Activated naive CD4-positive, alpha-beta T cell treated with anti-CD3 and anti-CD28 coated beads for 36 hours (primary cell): ENCODE measurements around the gene CYP3A5. TPM values are rescaled to one million over a fixed set of nuclear protein-coding genes. Genes with fewer than 3 reads are reported as not detected.
"Not testable (repeated sequence)": the region's sequence is repeated elsewhere in the genome, so short reads cannot be mapped to it uniquely, and the experiment has no call there.

Source experiments
- CTCF ChIA-PET: fragments of 350-600 bp; sonication (Branson Sonifier 250); formaldehyde crosslinking; loops from one replicate; lab custom pipeline; 2021; ENCODE audit warnings: antibody characterized with exemption; lab: Charles Lee
- DNase-seq: peaks from one replicate; pipeline ENCODE4 v3.0.0-alpha.2; 2020
- H3K27ac Mint-ChIP-seq: one replicate; pipeline ENCODE4 v1.8.0; 2021; ENCODE audit warnings: mild to moderate bottlenecking, mixed read lengths
- H3K27me3 Mint-ChIP-seq: one replicate; pipeline ENCODE4 v1.8.0; 2021; ENCODE audit warnings: low read depth, mixed read lengths
- H3K36me3 Mint-ChIP-seq: one replicate; pipeline ENCODE4 v1.8.0; 2021; ENCODE audit warnings: low read depth, mixed read lengths
- H3K4me1 Mint-ChIP-seq: one replicate; pipeline ENCODE4 v1.8.0; 2021; ENCODE audit warnings: low read depth, mixed read lengths
- H3K4me3 Mint-ChIP-seq: one replicate; pipeline ENCODE4 v1.8.0; 2021; ENCODE audit warnings: mild to moderate bottlenecking, moderate library complexity, mixed read lengths
- H3K9me3 Mint-ChIP-seq: one replicate; pipeline ENCODE4 v1.8.0; 2021; ENCODE audit warnings: mixed read lengths
- intact Hi-C: fragments of 100-400 bp; cut with micrococcal nuclease; formaldehyde crosslinking; loops from one replicate; pipeline ENCODE4 v1.15.1; 2023
- total RNA-seq, 2 experiments: library from RNA; stranded (reverse); gene quantifications; one replicate each; pipeline ENCODE4 v1.2.3, GENCODE V29; 2021

The CYP3A5 gene
- total RNA-seq, 2 experiments from 2014 or later = 0.86 TPM

DNA sequence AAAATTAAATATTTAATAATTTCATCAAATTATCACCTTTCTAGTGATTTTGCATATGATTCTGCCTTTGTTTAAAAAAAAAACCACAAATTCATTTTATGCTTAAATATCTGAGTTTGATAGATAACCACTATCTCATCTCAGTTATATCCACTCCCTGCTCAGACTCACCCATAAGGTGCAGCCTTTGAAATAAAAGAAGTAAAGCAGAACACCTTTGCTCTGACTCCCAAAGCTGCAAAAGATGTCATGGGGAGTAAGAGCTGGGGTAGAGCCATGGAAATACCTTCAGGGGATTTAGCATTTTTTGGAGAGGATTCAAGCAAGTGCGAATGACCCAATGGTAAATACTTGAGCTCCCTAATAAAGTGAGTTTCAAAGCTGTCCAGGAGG lies 15.1 kb upstream of the CYP3A5 start:
- Mint-ChIP-seq H3K9me3 (peaks cover 8% of the 10 kb centered on the region), H3K27me3 (no peaks in the 10 kb centered on the region), H3K27ac (no peak overlapping the region), H3K4me3 (no peak overlapping the region), H3K4me1 (peaks cover 20% of the 10 kb centered on the region), H3K36me3 (no peaks in the 10 kb centered on the region)
- DNase-seq = no peak
- CTCF ChIA-PET = no interaction called here
- intact Hi-C loops = no loop called here

DNA sequence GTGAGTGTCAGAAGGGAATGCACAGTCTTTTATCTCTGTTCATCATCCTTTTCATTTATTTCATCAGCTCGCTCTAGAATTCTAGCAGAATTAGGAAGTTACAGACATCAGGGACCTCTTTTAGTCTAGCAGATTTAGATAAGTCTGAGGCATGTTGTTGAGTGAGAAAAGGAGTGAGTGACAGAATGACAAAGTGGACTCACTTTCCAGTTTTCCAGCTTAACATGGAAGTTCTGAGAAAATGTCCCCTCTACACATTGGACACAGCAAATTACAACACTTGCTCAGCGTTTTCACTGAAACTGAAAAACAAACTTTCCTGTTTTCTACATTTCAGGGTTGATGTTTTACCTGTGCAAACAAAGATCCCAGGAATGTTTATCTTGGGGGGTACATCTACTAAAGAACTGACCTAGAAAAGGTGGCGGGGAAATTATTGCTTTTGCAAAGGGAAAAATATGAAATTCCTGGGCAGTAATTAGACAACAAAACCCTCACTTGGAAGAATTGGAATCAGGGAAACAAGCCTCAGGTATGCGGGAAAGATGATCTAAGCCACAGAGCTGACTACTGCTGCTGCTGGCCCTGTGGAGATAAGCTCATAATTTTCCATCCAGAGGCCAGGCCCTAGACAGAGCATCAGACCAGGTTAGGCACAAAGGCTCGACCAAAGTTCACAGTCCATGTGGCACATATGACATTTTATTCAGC lies 14.6 kb upstream of the CYP3A5 start:
- intact Hi-C loops = no loop called here
- H3K4me3 Mint-ChIP-seq = no peak overlapping the region
- peaks cover 20% of the 10 kb centered on the region for H3K4me1 Mint-ChIP-seq
- CTCF ChIA-PET = no interaction called here
- no peaks in the 10 kb centered on the region for H3K27me3 Mint-ChIP-seq
- DNase-seq = no peak
- H3K9me3 Mint-ChIP-seq = peaks cover 10% of the 10 kb centered on the region
- no peak overlapping the region for H3K27ac Mint-ChIP-seq
- peaks cover 1% of the 10 kb centered on the region for H3K36me3 Mint-ChIP-seq

DNA sequence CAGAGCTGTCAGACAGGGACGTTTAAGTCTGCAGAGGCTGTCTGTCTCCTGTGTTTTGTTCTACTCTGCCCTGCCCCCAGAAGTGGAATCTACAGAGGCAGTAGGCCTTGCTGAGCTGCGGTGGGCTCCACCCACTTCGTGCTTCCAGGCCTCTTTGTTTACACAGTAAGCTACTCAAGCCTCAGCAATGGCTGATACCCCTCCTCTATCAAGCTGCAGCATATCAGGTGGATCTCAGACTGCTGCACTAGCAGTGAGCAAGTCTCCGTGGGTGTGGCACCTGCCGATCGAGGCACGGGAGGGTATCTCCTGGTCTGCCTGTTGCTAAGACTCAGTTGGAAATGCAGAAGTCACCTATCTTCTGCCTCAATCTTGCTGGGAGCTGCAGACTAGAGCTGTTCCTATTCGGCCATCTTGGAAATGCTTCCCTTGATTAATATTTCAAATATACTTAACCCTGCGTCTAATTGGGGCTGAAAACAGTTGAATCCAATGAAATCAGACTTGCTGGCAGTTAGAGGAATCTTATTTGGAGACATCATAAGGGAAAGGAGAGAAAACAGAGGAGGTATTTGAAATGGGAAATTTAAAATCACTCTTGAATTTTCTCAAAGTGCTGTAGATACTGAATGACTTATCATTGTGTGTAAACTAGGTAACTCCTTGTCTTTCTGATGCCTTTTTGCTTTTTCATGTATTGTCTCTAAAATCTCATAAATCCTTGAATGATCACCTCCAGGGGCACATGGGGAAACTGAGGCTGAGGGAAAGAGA lies 13.8 kb upstream of the CYP3A5 start:
- Mint-ChIP-seq H3K27me3 (no peaks in the 10 kb centered on the region), H3K4me3 (no peak overlapping the region), H3K36me3 (peaks cover 1% of the 10 kb centered on the region), H3K4me1 (peaks cover 17% of the 10 kb centered on the region), H3K27ac (no peak overlapping the region), H3K9me3 (peaks cover 11% of the 10 kb centered on the region)
- DNase-seq = peak; percentile 19
- CTCF ChIA-PET = interaction anchor here (1.2 kb wide), 1 partner anchor 104 kb away, joined by 3 read pairs; no protein-coding TSS in a partner anchor
- intact Hi-C loops = no loop called here

GRCh38 chr7:99693100-99693426 lies 13.3 kb upstream of the CYP3A5 start:
- CTCF ChIA-PET = interaction anchor here (1.2 kb wide), 1 partner anchor 105 kb away, joined by 3 read pairs; no protein-coding TSS in a partner anchor

DNA sequence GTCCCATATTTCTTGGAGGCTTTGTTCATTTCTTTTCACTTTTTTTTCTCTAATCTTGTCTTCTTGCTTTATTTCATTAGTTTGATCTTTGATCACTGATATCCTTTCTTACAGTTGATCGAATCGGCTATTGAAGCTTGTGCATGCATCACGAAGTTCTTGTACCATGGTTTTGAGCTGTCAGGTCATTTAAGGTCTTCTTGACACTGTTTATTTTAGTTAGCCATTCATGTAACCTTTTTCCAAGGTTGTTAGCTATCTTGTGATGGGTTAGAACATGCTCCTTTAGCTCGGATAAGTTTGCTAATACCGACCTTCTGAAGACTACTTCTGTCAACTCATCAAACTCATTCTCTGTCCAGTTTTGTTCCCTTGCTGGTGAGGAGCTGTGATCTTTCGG lies 12.8 kb upstream of the CYP3A5 start:
- H3K27ac Mint-ChIP-seq, H3K4me3 Mint-ChIP-seq, H3K36me3 Mint-ChIP-seq, DNase-seq, H3K27me3 Mint-ChIP-seq, intact Hi-C loops: not testable (repeated sequence)
- peaks cover 17% of the 10 kb centered on the region for H3K4me1 Mint-ChIP-seq
- CTCF ChIA-PET = interaction anchor here (1.2 kb wide), 1 partner anchor 105 kb away, joined by 3 read pairs; no protein-coding TSS in a partner anchor
- H3K9me3 Mint-ChIP-seq = peaks cover 11% of the 10 kb centered on the region

More at GRCh38 chr7:99693100-99693426, 13.3 kb upstream of the CYP3A5 start:
- Mint-ChIP-seq H3K9me3 (peaks cover 11% of the 10 kb centered on the region), H3K4me3 (no peak overlapping the region), H3K4me1 (peaks cover 17% of the 10 kb centered on the region), H3K27ac (no peak overlapping the region), H3K27me3 (no peaks in the 10 kb centered on the region), H3K36me3 (peaks cover 1% of the 10 kb centered on the region)
- intact Hi-C loops = no loop called here
- DNase-seq = no peak

GRCh38 chr7:99691658-99692057 lies 11.9 kb upstream of the CYP3A5 start:
- H3K27me3 Mint-ChIP-seq, H3K36me3 Mint-ChIP-seq, CTCF ChIA-PET, H3K4me3 Mint-ChIP-seq, H3K27ac Mint-ChIP-seq, intact Hi-C loops, DNase-seq: not testable (repeated sequence)
- H3K4me1 Mint-ChIP-seq = peaks cover 17% of the 10 kb centered on the region
- H3K9me3 Mint-ChIP-seq = peaks cover 11% of the 10 kb centered on the region

DNA sequence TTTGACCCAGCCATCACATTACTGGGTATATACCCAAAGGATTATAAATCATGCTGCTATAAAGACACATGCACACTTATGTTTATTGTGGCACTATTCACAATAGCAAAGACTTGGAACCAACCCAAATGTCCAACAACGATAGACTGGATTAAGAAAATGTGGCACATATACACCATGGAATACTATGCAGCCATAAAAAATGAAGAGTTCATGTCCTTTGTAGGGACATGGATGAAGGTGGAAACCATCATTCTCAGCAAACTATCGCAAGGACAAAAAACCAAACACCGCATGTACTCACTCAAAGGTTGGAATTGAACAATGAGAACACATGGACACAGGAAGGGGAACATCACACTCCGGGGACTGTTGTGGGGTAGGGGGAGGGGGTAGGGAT lies 11.1 kb upstream of the CYP3A5 start:
- intact Hi-C loops, CTCF ChIA-PET, H3K27me3 Mint-ChIP-seq, H3K4me3 Mint-ChIP-seq, H3K27ac Mint-ChIP-seq, DNase-seq, H3K36me3 Mint-ChIP-seq: not testable (repeated sequence)
- peaks cover 11% of the 10 kb centered on the region for H3K9me3 Mint-ChIP-seq
- peaks cover 17% of the 10 kb centered on the region for H3K4me1 Mint-ChIP-seq

DNA sequence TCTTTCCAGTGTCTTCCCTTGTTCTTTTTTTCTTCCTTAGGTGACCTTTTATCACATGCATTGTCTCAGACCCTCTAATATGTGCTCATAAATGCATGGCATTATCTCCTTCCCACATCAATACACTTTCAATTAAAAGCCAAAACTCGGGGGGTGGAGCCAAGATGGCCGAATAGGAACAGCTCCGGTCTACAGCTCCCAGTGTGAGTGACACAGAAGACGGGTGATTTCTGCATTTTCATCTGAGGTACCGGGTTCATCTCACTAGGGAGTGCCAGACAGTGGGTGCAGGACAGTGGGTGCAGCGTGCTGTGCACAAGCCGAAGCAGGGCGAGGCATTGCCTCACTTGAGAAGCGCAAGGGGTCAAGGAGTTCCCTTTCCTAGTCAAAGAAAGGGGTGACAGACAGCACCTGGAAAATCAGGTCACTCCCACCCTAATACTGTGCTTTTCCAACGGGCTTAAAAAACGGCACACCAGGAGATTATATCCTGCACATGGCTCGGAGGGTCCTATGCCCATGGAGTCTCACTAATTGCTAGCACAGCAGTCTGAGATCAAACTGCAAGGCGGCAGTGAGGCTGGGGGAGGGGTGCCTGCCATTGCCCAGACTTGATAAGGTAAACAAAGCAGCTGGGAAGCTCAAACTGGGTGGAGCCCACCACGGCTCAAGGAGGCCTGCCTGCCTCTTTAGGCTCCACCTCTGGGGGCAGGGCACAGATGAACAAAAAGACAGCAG lies 6.2 kb upstream of the CYP3A5 start:
- H3K36me3 Mint-ChIP-seq, intact Hi-C loops, H3K27me3 Mint-ChIP-seq, H3K4me1 Mint-ChIP-seq, H3K9me3 Mint-ChIP-seq, DNase-seq, H3K27ac Mint-ChIP-seq, H3K4me3 Mint-ChIP-seq, CTCF ChIA-PET: not testable (repeated sequence)

- intact Hi-C loops = no loop called here
- CTCF ChIA-PET = no interaction called here
- peaks cover 4% of the 10 kb centered on the region for H3K9me3 Mint-ChIP-seq
- no peak for DNase-seq
- no peak overlapping the region for H3K27ac Mint-ChIP-seq
- peaks cover 8% of the 10 kb centered on the region for H3K36me3 Mint-ChIP-seq
- no peaks in the 10 kb centered on the region for H3K4me1 Mint-ChIP-seq
- H3K27me3 Mint-ChIP-seq = no peaks in the 10 kb centered on the region
- no peak overlapping the region for H3K4me3 Mint-ChIP-seq
These were observed 5.4 kb upstream of the CYP3A5 start for GRCh38 chr7:99685129-99685758.

DNA sequence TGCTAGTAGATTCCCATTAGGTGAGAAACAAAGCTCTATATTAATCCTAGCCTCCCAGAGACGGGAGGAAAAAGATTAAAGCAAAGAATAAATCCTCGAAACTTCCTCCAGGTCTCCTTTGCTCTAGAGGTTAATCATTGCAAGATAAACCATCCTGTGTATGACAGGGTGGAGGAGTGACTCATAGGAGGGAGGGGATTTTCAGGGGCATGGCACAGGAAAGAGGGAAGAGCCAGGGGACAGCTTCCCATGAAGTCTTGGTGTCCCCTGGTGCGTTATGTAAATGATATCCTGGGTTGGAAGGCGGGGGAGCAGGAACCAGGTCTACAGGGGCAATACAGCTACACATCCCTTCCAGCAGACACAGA lies 780 bp downstream of the CYP3A5 start:
- Mint-ChIP-seq H3K27ac (no peak overlapping the region), H3K4me3 (no peak overlapping the region), H3K27me3 (no peaks in the 10 kb centered on the region), H3K9me3 (no peaks in the 10 kb centered on the region), H3K36me3 (peaks cover 7% of the 10 kb centered on the region), H3K4me1 (peaks cover 30% of the 10 kb centered on the region)
- CTCF ChIA-PET = no interaction called here
- peak; percentile 43 for DNase-seq
- intact Hi-C loops = no loop called here

DNA sequence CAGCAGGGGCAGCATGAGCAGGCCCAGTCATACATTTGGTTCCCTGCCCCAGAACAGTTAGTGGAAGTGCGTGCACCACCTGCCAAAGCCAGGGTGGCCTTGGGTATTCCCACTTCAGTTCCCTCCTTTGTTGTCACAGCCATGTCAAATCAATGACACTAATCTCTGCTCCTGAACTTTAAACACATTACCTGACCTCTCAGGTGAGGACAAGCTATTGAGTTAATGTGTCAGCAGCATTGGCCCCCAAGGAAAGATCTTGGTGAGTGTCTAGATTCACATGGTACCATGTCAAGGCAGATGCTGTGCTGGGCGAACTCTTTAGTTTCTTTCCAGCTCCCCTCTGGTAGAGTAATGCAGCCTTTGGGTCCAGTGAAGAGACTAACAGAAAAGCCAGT lies 2.1 kb downstream of the CYP3A5 start:
- intact Hi-C loops = no loop called here
- peaks cover 4% of the 10 kb centered on the region for H3K36me3 Mint-ChIP-seq
- no peaks in the 10 kb centered on the region for H3K27me3 Mint-ChIP-seq
- CTCF ChIA-PET = interaction anchor here (0.8 kb wide), 1 partner anchor 146 kb away, joined by 3 read pairs; no protein-coding TSS in a partner anchor
- no peaks in the 10 kb centered on the region for H3K9me3 Mint-ChIP-seq
- peak overlapping the region; percentile 16 for H3K27ac Mint-ChIP-seq
- DNase-seq = no peak
- H3K4me3 Mint-ChIP-seq = no peak overlapping the region
- H3K4me1 Mint-ChIP-seq = peaks cover 35% of the 10 kb centered on the region

- H3K4me1 Mint-ChIP-seq = peaks cover 35% of the 10 kb centered on the region
- peaks cover 1% of the 10 kb centered on the region for H3K36me3 Mint-ChIP-seq
- no peaks in the 10 kb centered on the region for H3K27me3 Mint-ChIP-seq
- CTCF ChIA-PET = no interaction called here
- intact Hi-C loops = no loop called here
- H3K4me3 Mint-ChIP-seq = no peak overlapping the region
- no peak for DNase-seq
- no peaks in the 10 kb centered on the region for H3K9me3 Mint-ChIP-seq
- peak overlapping the region; percentile 51 for H3K27ac Mint-ChIP-seq
These were observed 2.7 kb downstream of the CYP3A5 start for GRCh38 chr7:99677013-99677647.
